Measurements from ENCODE around the gene SYNE2. TPM values are rescaled to one million over a fixed set of nuclear protein-coding genes. Genes with fewer than 3 reads are reported as not detected.
"Not testable (repeated sequence)": the region's sequence is repeated elsewhere in the genome, so short reads cannot be mapped to it uniquely, and the experiment has no call there.

SYNE2 gene
- total RNA-seq, 1 donor from 2014 or later = 168 TPM

GRCh38 chr14:64187331-64187730, 334.5 kb downstream of the SYNE2 start:
- intact Hi-C loops (cut with micrococcal nuclease) = no loop called here

DNA sequence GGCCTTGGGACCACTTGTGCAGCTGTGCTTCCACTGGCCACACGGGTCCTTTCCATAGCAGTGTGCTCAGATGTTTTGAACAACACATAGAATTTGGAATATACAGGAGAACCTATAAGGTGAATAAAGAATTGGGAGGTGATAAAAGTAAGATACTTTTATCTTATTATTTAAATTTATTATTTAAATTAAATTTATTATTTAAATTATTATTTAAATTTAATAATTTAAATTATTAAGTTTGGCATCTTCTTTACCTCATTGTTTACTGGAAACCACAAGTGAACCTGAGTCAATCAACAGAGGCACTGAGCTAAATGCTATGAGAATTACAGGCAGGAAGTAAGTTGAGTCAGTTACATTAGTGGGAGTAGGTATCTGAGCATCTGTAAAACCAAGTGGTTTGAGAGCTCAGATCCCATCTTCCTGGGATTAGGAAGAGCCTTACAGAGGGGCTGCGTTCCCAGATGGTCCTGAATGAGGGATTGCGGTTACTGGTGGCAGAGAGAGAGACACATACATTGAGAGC, 338.2 kb downstream of the SYNE2 start:
- intact Hi-C loops (cut with micrococcal nuclease) = no loop called here

- intact Hi-C loops (cut with micrococcal nuclease) = no loop called here
Observed at GRCh38 chr14:64191756-64192155, 339.0 kb downstream of the SYNE2 start.

DNA sequence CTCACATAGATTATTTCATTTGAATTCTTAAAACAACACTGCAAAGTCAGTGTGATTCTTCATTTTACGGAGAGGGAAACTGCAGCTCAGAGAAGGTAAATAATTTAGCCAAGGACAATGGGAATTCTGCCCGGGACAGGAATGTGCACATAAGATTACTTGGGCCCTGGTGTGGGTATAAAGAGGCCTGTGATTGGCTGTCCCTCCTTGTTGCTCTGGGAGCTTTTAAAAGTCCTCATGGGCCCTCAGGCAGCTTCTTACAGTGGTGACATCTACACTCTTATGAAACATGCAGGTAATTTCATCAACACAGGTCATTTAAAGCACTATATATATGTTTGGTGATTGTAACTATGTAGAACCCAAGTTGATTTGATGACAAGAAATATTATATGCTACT, 341.0 kb downstream of the SYNE2 start:
- intact Hi-C loops (cut with micrococcal nuclease) = no loop called here

GRCh38 chr14:64194404-64194803, 341.6 kb downstream of the SYNE2 start:
- intact Hi-C loops (cut with micrococcal nuclease) = no loop called here

GRCh38 chr14:64195199-64195598, 342.4 kb downstream of the SYNE2 start:
- intact Hi-C loops (cut with micrococcal nuclease) = no loop called here

DNA sequence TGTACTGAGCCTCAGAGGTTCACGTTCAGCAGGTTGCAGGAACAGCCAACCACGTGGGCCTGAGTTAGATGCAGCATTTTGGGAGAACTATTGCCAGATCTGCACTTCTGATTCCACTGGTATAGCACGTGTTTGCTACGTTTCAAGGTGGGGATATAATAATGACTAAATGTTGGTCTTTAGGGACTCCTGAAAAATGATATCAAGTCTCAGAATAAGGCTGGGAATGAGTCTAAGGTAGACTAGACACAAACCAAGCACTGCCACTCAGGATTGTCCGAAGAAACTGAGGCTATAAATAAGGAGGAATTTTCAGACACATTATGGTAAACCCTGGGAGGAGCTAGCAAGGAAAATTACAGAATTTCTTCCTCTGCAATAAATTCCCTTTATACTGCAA, 343.3 kb downstream of the SYNE2 start:
- intact Hi-C loops (cut with micrococcal nuclease) = no loop called here

GRCh38 chr14:64196814-64197411, 344.1 kb downstream of the SYNE2 start:
- intact Hi-C loops (cut with micrococcal nuclease) = no loop called here

DNA sequence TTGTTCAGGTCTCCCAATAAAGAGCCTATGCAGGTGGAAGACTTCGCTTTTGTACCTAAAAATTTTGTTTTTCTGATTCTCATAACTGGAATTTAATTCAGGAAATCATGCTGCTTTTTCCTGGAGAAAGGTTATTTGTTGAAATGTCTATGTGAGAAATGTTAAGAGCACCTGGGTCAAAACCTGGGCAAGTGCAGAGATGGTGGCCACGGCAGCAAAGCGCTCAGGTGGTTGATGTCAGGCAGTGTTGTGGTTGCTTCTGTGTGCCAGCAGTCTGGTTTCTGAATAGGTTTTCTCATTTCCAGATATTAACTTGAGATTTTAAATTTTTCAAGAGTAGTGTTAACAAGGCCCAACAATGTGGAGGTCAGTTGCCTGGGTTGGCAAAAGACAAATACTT, 345.2 kb downstream of the SYNE2 start:
- intact Hi-C loops (cut with micrococcal nuclease) = no loop called here

DNA sequence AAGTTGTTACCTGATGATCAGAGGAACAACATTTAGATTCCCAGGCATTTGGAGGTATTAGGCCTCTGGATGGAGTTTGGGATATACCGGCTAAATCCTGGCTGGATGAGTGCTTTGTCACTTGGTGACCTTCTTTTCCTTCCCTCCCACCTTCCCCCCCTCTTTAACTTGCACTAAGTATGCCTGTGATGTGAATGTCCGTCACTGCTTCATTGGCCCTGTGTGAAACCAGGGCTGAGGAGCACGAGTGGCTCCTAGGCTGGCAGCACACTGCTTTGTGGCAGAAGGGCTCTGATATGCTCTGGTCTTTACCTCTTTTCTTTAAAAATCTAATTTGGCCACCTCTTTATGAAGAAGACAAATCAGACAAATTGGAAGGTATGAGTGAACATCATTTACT, 345.7 kb downstream of the SYNE2 start:
- intact Hi-C loops (cut with micrococcal nuclease) = no loop called here

GRCh38 chr14:64200170-64200569, 347.4 kb downstream of the SYNE2 start:
- intact Hi-C loops (cut with micrococcal nuclease) = no loop called here

GRCh38 chr14:64201296-64201695, 348.5 kb downstream of the SYNE2 start:
- intact Hi-C loops (cut with micrococcal nuclease) = no loop called here

GRCh38 chr14:64201921-64202545, 349.2 kb downstream of the SYNE2 start:
- intact Hi-C loops (cut with micrococcal nuclease) = no loop called here

DNA sequence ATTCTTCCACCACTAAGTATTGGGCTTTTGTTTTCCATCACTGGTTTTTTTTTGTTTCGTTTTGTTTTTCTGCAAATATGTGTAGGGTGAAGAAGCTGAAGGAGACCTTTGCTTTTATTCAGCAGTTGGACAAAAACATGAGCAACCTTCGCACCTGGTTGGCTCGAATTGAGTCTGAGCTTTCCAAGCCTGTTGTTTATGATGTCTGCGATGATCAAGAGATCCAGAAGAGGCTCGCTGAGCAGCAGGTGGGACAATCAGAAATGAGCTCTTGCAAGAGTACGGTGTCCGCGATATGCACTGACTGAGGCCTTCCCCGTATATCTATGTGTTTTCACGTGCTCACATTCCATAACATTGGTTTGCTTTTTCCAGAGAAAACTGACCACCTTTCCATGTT, 349.9 kb downstream of the SYNE2 start:
- intact Hi-C loops (cut with micrococcal nuclease) = no loop called here

- intact Hi-C loops (cut with micrococcal nuclease) = no loop called here
Observed at GRCh38 chr14:64203366-64204006, 350.7 kb downstream of the SYNE2 start.

DNA sequence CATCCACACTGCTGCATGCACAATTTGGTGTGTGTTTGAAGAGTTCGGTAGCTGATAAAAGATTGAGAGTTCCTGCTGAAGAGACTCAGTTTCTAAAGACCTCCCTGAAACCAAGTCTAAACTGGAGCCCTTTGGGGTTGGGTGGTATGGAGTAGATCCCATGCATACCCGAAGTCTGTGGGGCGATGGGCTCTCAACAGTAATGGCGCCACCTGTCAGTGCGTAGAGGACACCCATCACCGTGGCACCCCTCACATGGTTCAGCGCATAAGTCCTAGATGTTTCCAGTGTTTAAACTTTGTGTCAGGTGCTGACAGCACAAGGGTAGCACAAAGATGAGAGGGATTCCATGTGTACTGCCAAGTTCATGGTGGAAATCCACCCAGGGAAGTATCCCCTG, 355.5 kb downstream of the SYNE2 start:
- intact Hi-C loops (cut with micrococcal nuclease) = no loop called here

GRCh38 chr14:64208981-64209380, 356.2 kb downstream of the SYNE2 start:
- intact Hi-C loops (cut with micrococcal nuclease) = no loop called here

GRCh38 chr14:64209444-64210131, 356.8 kb downstream of the SYNE2 start:
- intact Hi-C loops (cut with micrococcal nuclease) = no loop called here

DNA sequence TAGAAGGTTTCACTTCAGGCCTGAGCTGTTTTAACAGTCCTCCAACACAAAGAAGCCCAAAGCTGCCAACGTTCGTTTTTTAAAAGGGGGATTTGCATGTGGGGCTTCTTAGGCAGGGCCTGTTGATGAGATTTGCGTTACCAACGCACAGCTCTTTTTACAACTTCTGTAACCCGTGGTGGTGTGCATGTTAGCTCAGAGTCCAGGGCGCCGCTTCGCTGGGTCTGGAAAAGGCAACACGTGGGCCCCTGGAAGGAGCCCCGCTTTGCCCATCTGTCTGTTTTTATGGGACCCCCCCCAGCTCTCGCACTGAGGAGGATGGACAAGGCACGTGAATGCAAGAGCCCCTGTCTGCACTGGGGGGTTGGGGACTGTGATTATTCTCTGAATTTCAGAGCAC, 357.4 kb downstream of the SYNE2 start:
- intact Hi-C loops (cut with micrococcal nuclease) = no loop called here

- intact Hi-C loops (cut with micrococcal nuclease) = not testable (repeated sequence)
Observed at GRCh38 chr14:64210912-64211311, 358.1 kb downstream of the SYNE2 start.

- intact Hi-C loops (cut with micrococcal nuclease) = no loop called here
Observed at GRCh38 chr14:64212666-64213065, 359.9 kb downstream of the SYNE2 start.

DNA sequence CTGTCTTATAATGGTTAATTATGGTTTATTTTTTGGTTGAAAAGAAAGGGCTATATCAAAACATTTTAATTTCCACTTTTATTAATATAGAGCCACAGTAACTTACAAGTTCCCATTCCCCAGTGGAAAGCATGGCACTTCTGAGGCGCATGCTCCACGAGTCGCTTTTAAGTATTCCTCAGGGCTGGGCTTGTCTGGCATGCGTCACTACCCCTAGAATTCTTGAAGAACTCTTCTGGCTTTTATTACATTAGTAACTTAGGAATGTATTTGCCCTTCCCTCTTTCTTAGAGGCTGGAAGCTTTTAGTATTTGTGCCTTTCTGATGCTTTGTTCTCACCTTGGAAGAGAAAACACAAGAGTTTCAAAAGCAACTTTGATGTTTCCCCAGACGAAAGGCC, 360.3 kb downstream of the SYNE2 start:
- intact Hi-C loops (cut with micrococcal nuclease) = no loop called here

Measured in T-helper 1 cell treated with Interleukin-12 subunit alpha and Interleukin-12 subunit beta and Interleukin-4 antibody, amounts not matched to agents 30 ng/mL and 1 ng/mL, for 36 hours (primary cell).